ENCODE data around the gene HCN3. TPM values are rescaled to one million over a fixed set of nuclear protein-coding genes. Genes with fewer than 3 reads are reported as not detected.
A peak's percentile ranks its signal among the peaks of the same experiment; 100 is the strongest.
"Not testable (repeated sequence)": the region's sequence is repeated elsewhere in the genome, so short reads cannot be mapped to it uniquely, and the experiment has no call there.

HCN3 gene
- total RNA-seq = 1.6 TPM

- DNase-seq = peak; percentile 99
Observed at GRCh38 chr1:155277070-155277901, at the start of gene HCN3. TSS of gene HCN3 (plus strand) at chr1:155277463. CDS start at chr1:155277591, 128 bp downstream.

GRCh38 chr1:155228096-155228427, 49.2 kb upstream of the HCN3 start:
- no peak for DNase-seq

DNA sequence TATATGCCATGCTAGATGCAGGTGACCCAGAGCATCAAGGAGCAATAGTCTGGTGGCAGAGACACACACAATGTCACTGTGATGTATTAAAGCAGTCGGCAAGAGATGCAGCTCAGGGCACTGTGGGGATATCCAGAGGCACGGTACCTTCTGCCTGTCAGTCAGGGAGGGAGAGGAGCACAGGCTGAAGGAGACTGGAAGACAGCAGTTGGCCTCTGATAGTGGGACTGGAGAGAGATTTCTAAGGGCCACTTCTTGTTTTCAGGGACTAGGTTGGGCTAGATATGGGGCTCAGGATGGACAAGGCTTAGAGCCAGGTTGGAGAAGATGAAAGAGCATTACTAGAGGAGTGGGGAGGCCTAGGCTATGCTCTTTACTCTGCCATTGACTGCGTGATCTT, 46.0 kb upstream of the HCN3 start:
- not testable (repeated sequence) for DNase-seq

GRCh38 chr1:155232001-155232978, 45.0 kb upstream of the HCN3 start:
- DNase-seq = peak; percentile 83

GRCh38 chr1:155233502-155233901, 43.8 kb upstream of the HCN3 start:
- not testable (repeated sequence) for DNase-seq

DNA sequence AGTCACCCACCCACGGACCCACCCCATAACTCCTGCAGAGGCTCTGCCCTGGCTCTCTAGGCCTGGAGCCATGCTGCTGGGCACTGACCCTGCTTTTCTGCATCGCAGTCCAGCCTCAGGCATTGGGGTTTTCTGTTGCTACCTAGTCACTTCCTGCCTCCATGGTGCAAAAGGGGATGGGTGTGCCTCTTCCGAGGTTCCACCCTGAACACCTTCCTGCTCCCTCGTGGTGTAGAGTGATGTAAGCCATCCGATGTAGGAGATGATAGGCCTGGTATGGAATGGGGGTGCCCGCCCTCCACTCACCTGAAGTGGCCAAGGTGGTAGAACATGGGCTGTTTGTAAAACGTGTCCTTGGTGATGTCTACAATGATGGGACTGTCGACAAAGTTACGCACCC, 41.9 kb upstream of the HCN3 start:
- DNase-seq = not testable (repeated sequence)

DNA sequence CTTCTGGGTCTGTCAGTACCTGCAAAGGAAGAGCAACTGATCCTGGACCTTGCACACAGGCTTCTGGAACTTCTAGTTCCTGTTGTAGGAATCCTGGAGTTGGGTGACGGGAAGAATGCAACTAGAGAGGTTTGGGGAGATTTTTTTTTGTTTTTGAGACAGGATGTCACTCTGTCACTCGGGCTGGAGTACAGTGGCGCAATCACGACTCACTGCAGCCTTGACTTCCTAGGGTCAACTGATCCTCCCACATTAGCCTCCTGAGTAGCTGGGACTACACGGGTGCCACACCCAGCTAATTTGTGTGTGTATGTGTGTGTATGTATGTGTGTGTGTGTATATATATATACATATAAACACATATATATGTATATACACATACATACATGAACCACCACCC, 40.8 kb upstream of the HCN3 start:
- DNase-seq = no peak

DNA sequence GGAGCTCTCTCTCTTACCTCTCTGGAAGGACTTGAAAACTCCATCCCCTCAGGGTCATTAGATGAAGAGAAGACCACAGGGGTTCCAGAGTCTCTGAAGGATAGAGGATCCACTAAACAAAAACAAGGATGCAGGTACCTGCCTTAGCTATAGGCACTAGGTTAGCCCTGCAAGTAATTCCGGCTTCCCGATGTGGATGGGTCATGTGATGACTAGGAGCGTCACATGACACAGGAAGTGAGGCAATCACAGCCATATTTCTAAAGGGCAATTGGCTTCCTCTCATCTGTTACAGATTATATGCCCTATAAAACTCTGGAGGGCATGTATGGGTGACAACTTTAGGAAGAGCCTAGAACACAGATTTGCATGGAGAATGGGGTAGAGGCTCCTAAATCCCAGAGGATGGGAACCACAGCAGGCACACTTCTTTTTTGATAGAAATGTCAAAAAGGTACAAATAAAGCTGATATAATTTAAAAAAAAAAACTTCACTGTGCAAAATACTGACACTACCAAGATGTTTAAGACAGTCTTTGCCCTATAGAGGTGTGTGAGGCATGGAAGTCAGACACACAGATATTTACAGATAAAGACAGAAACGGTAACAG, 36.1 kb upstream of the HCN3 start:
- peak; percentile 90 for DNase-seq

- DNase-seq = no peak
Observed at GRCh38 chr1:155241841-155242264, 35.4 kb upstream of the HCN3 start.

DNA sequence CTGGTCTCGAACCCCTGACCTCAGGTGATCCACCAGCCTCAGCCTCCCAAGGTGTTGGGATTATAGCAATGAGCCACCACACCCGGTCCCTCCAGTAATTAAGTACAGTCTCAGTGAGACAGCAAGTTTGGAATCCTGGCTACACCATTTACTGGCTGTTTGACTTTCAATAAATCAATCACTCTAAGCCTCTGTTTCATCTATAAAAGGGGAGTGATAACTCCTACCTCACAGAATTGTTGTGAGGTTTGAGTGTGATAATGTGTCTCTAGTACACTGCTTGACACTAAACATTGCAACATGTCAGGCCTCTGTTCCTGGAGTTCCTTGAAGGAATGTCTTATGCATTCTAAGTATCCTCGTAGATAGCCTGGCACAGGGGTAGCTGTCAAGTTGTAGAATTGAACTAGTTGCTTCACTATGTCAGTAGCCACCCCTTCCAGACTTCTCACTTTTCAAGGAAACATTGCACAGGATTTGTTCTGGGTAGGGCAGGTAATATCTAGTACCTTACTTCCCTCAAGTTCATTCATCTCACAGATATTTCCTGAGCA, 34.4 kb upstream of the HCN3 start:
- no peak for DNase-seq

- peak; percentile 100 for DNase-seq
Observed at GRCh38 chr1:155244368-155245162, 32.7 kb upstream of the HCN3 start.

- no peak for DNase-seq
Observed at GRCh38 chr1:155245163-155245524, 32.1 kb upstream of the HCN3 start.

GRCh38 chr1:155246796-155247195, 30.5 kb upstream of the HCN3 start:
- DNase-seq = not testable (repeated sequence)

DNA sequence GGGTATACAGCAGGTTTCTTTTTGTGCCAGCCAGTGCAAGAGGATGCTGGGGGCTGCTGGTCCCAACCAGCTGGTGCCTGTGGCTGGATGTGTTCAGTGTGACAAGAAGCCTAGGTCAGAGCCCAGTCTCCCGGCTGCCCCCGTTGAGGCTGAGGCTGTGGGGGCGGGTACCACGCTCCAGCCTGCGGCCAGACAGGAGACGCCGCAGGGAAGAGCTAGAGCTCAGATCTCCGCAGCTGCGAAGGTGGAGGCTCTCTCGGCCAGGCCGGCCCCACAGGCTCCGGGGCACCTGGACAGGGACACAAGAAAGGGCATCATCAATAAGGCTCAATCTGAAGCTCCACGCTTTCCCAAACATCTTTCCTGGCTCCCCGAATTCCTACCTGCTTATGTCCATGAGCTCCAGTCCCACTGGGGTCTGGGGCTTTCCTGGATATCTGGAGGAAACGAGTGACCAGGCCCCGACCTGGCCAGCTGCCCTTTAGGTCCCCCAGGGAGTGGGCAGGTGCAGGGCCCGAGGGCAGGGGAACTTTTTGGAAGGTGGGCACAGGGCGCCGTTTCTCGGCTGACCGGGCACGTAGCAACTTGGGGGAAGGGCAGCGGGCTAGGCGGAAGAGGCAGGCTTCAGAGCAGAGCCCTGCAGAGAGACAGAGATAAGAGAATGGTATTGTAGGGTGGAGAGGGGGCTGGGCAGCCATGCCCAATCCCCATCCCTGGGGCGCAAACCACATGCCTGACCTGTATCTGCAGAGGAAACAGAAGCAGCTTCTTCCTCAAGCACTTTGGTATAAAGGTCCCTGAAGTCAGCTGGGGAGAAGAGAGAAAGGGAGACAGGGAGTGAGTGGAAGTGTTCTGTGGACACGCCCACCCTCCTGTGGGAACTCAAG, 29.4 kb upstream of the HCN3 start:
- no peak for DNase-seq

DNA sequence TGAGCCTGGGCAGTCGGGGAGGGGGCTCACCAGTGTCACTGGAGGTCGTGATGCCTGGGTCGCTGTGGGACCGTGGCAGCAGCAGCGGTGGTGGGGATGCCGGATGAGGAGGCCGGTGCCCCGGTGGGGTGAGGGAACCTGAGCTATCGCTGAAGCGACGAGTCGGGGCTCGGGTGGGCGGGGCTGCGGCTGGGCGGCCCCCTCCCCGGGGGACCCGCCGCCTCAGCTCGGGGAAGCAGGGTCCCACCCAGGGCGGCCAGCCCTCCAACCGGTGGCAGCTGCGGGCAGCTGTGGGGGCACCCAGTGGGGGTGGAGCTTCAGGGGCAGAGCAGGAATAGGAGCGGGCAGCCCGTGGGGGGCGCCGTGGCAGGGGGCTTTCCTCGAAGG, 27.0 kb upstream of the HCN3 start:
- DNase-seq = no peak

DNA sequence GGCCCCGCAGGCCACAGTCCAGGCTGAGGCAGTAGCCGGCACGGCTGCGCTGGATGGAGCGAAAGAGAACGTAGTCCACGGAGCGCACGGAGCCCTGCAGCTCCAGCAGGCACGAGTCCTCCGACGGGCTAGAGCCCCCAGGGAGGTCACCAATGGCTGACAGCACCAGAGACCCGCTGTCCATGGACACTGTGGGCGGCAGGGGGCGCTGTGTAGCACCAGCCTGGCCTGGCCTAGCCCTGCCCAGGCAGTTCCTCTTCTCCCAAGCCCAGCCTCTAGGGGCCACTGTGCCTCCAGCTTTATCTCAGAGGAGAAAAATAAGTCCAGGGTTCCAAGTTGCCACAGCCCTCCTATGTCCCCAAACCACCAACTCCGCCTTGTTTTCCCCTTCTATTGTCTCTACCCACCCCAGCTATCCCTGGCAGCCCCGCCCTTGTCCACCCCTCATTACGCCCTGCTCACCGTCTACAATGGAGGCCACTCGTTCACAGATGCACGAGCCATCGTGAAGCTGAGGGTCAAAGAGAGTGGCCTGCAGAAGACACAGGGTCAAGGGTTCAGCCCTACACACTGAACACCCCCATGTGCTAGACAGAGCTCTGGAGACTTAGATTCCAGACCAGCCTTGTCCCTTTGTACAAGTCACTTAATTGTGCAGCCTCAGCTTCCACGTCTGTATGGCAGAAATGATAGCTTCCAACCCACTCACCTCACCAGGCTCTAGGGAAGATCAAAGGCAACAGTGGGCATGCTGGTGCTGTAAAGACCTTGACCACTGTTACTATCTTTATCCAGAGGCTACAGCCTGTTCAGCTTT, 26.4 kb upstream of the HCN3 start:
- DNase-seq = peak; percentile 97

DNA sequence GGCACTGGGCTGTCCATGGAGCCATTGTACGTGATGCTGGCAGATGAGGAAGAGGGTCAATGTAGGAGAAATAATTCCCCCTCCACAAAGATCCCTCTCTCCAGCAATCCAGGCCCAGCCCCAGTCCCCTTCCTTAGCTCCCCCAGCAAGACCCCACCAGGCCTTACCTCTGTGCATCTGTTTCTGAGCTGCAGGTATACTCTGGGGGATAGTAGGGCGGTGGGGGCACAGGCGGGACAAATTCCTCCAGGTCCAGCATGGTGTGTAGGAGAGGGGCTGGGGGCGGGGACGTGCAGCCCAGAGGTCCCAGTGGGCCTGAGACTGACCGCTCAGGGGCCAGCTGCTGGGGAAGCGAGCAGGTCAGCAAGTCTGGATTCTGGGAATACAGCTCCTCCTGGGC, 25.7 kb upstream of the HCN3 start:
- no peak for DNase-seq

DNA sequence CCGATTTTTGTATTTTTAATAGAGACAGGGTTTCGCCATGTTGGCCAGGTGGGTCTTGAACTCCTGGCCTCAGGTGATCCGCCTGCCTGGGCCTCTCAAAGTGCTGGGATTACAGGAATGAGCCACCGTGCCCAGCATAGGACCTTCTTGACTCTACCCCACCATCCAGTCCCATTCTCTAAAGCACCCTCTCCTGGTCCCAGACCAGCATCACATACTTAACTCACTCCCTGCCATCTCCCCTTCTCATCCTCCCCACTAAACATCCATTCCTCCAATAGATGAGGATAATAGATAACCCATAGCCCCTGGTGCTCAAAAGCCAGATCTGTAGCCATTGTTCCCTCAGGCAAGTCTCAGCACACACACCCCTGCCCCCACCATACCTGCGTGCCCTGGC, 24.1 kb upstream of the HCN3 start:
- DNase-seq = no peak

DNA sequence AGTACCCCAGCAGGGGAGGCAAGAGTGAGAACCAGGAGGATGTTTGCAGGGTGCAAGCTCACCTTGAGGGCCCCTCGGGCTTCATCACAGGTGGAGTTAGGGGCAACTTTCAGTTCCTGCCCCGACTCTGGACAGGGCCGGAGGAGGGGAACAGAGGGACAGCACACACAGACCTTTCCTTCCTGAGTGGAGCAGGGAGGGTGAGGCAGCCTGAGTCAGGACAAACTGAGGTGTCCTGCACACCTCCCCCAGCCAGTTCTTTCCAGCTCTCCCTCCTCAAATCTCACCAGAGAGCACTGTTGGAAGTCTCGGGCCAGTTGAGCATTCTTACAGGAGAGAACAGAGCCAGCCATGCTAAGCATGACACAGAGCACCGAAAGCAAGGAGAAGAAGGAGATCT, 23.5 kb upstream of the HCN3 start:
- DNase-seq = no peak

DNA sequence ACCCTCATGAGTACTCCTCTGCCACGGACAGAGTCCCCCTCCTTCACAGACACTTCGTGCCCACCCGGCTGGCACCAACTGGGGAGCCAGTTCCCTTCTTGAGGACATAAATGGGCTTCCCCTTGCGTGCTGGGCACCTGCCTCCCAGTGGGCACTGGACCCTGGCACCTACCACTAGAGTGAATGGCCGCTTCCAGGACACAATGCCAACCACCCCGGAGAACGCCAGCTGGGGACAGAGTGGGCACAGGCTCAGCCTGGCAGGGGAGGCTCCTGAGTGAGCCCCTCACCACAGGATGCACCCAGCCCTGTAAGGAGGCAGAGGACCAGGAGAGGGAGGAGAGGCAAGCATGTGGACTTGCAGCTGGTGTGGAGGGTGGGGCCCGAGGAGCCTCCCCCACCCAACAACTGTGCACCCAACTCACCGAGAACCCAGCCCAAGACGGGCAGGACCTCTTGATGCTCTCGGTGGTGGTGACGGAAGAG, 23.0 kb upstream of the HCN3 start:
- DNase-seq = peak; percentile 30
